ENCODE data around the gene TMPRSS9. TPM values are rescaled to one million over a fixed set of nuclear protein-coding genes. Genes with fewer than 3 reads are reported as not detected.

Gene TMPRSS9
- total and polyA plus RNA-seq, 4 experiments from 2014 or later, result not detected

DNA sequence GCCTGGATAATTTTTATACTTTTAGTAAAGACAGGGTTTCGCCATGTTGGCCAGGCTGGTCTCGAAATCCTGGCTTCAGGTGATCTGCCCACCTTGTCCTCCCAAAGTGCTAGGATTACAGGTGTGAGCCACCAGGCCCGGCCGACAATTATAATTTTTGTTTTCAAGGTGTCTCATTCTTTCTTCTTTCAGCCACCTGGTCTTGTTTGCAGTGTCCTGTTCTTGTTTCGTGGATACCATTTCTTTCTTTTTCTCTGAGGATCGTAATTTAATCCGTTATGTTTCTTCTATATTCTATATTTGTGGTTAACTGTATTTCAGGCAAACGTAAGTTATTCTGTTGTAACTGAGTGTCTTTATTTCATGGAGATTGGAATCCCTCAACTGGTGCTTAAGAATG, 51.6 kb downstream of the TMPRSS9 start:
- peaks cover 4 to 6% of the 10 kb centered on the region in 2 donors for H3K27me3 Mint-ChIP-seq
- no peaks in the 10 kb centered on the region for H3K9me3 ChIP-seq (ENCODE audit: control insufficient read depth in 1 of 2, low read length in 2 of 2)
- POLR2A ChIA-PET (ENCODE audit: partially characterized antibody), result no interaction called here
- H3K27me3 ChIP-seq (ENCODE audit: insufficient read depth, low read length), result no peaks in the 10 kb centered on the region
- peaks cover 0 to 2% (median 0%) of the 10 kb centered on the region in 4 donors for H3K4me1 Mint-ChIP-seq
- H3K9me3 Mint-ChIP-seq, result no peaks in the 10 kb centered on the region
- no peak overlapping the region for H3K4me3 ChIP-seq (ENCODE audit: low read length in 2 of 2)
- no peaks in the 10 kb centered on the region for H3K36me3 Mint-ChIP-seq
- no peaks in the 10 kb centered on the region for H3K4me1 ChIP-seq (ENCODE audit: insufficient read depth, low read length)
- H3K27ac Mint-ChIP-seq, result no peak overlapping the region
- DNase-seq, result no peak
- no peak overlapping the region for H3K4me3 Mint-ChIP-seq
- H3K27ac ChIP-seq (ENCODE audit: low read depth, low read length), result no peak overlapping the region
- intact Hi-C loops (cut with micrococcal nuclease), result no loop called here
- no peaks in the 10 kb centered on the region for H3K36me3 ChIP-seq (ENCODE audit: insufficient read depth, low read length)
- CTCF ChIA-PET (ENCODE audit: partially characterized antibody), result no interaction called here

DNA sequence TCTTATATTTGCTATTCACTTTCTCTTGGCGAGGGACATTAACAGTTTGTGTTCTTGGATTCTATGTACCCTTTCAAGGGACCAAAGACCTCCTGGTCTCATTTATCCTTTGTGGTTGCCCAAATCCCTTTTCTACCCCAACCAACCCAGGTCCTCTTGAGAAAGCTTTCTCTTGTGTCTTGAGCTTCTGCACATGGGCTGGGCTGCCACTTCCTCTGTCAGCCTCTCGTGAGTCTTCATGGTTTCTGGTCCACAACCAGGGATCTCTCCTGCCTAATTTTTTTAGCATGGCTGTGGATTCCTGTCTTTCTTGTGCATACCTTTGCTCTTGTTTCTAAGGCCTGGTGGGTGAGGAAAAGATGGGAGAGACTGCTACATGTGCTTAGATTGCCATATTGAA, 52.4 kb downstream of the TMPRSS9 start:
- Histone ChIP-seq H3K9me3 (ENCODE audit: control insufficient read depth in 1 of 2, low read length in 2 of 2) (no peaks in the 10 kb centered on the region), H3K4me3 (ENCODE audit: low read length in 2 of 2) (no peak overlapping the region), H3K27ac (ENCODE audit: low read depth, low read length) (no peak overlapping the region), H3K36me3 (ENCODE audit: insufficient read depth, low read length) (no peaks in the 10 kb centered on the region), H3K27me3 (ENCODE audit: insufficient read depth, low read length) (no peaks in the 10 kb centered on the region), H3K4me1 (ENCODE audit: insufficient read depth, low read length) (no peaks in the 10 kb centered on the region)
- H3K4me3 Mint-ChIP-seq, result no peak overlapping the region
- H3K27me3 Mint-ChIP-seq, result peaks cover 4 to 6% of the 10 kb centered on the region in 2 donors
- H3K4me1 Mint-ChIP-seq, result peaks cover 0 to 2% (median 0%) of the 10 kb centered on the region in 4 donors
- no peaks in the 10 kb centered on the region for H3K36me3 Mint-ChIP-seq
- intact Hi-C loops (cut with micrococcal nuclease), result no loop called here
- no peak for DNase-seq
- no peaks in the 10 kb centered on the region for H3K9me3 Mint-ChIP-seq
- no peak overlapping the region for H3K27ac Mint-ChIP-seq
- POLR2A ChIA-PET (ENCODE audit: partially characterized antibody), result interaction anchor here (1.5 kb wide), 1 partner anchor 15 kb away, joined by 5 read pairs; the partner anchor contains the start of gene TIMM13
- CTCF ChIA-PET (ENCODE audit: partially characterized antibody), result no interaction called here

DNA sequence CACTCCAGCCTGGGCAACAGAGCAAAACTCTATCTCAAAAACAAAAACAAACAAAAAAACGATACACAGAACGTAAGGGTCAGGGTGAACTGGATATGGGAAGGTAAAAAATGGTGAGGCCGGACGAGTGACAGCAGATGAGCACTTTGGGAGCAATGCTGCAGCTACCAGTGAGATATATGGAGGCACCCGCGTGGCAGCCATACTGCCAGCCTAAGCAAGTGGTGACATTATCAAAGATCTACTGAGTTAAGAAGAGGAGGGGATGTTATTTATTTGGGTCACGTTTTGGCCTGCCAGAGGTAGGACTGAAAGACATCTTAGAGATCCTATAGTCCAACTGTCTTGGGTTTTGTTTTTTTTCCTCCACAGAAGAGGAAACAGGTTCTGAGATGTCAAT, 53.1 kb downstream of the TMPRSS9 start:
- Histone ChIP-seq H3K27me3 (ENCODE audit: insufficient read depth, low read length) (no peaks in the 10 kb centered on the region), H3K4me1 (ENCODE audit: insufficient read depth, low read length) (no peaks in the 10 kb centered on the region), H3K27ac (ENCODE audit: low read depth, low read length) (no peak overlapping the region), H3K36me3 (ENCODE audit: insufficient read depth, low read length) (no peaks in the 10 kb centered on the region), H3K4me3 (ENCODE audit: low read length in 2 of 2) (no peak overlapping the region), H3K9me3 (ENCODE audit: control insufficient read depth in 1 of 2, low read length in 2 of 2) (no peaks in the 10 kb centered on the region)
- CTCF ChIA-PET (ENCODE audit: partially characterized antibody), result no interaction called here
- POLR2A ChIA-PET (ENCODE audit: partially characterized antibody), result interaction anchor here (0.6 to 1.5 kb wide), 2 partner anchors 14 to 417 kb away, joined by 3 to 5 read pairs; partner anchors contain the start of gene TIMM13
- H3K9me3 Mint-ChIP-seq, result no peaks in the 10 kb centered on the region
- peaks cover 0 to 5% of the 10 kb centered on the region in 2 donors for H3K36me3 Mint-ChIP-seq
- peaks cover 0 to 2% (median 0%) of the 10 kb centered on the region in 4 donors for H3K4me1 Mint-ChIP-seq
- H3K4me3 Mint-ChIP-seq, result no peak overlapping the region
- H3K27ac Mint-ChIP-seq, result no peak overlapping the region
- intact Hi-C loops (cut with micrococcal nuclease), result no loop called here
- H3K27me3 Mint-ChIP-seq, result peaks cover 4 to 6% of the 10 kb centered on the region in 2 donors
- DNase-seq, result no peak

DNA sequence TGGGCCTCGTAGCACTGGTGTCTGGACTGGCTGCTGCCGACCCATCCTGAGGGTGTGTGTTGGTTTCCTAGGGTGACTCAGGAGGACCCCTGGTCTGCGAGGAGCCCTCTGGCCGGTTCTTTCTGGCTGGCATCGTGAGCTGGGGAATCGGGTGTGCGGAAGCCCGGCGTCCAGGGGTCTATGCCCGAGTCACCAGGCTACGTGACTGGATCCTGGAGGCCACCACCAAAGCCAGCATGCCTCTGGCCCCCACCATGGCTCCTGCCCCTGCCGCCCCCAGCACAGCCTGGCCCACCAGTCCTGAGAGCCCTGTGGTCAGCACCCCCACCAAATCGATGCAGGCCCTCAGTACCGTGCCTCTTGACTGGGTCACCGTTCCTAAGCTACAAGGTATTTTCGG, 53.6 kb downstream of the TMPRSS9 start:
- peaks cover 4 to 6% of the 10 kb centered on the region in 2 donors for H3K27me3 Mint-ChIP-seq
- H3K27ac ChIP-seq (ENCODE audit: low read depth, low read length), result no peak overlapping the region
- H3K4me3 Mint-ChIP-seq, result no peak overlapping the region
- ChIA-PET POLR2A (ENCODE audit: partially characterized antibody) (interaction anchor here (0.6 to 1.5 kb wide), 2 partner anchors 14 to 418 kb away, joined by 3 to 5 read pairs; partner anchors contain the start of gene TIMM13), CTCF (ENCODE audit: partially characterized antibody) (no interaction called here)
- H3K4me3 ChIP-seq (ENCODE audit: low read length in 2 of 2), result no peak overlapping the region
- peaks cover 0 to 5% of the 10 kb centered on the region in 2 donors for H3K36me3 Mint-ChIP-seq
- no peaks in the 10 kb centered on the region for H3K27me3 ChIP-seq (ENCODE audit: insufficient read depth, low read length)
- no peak overlapping the region for H3K27ac Mint-ChIP-seq
- intact Hi-C loops (cut with micrococcal nuclease), result no loop called here
- no peaks in the 10 kb centered on the region for H3K36me3 ChIP-seq (ENCODE audit: insufficient read depth, low read length)
- no peak for DNase-seq
- H3K4me1 ChIP-seq (ENCODE audit: insufficient read depth, low read length), result no peaks in the 10 kb centered on the region
- no peaks in the 10 kb centered on the region for H3K9me3 ChIP-seq (ENCODE audit: control insufficient read depth in 1 of 2, low read length in 2 of 2)
- H3K9me3 Mint-ChIP-seq, result no peaks in the 10 kb centered on the region
- H3K4me1 Mint-ChIP-seq, result peaks cover 0 to 2% (median 0%) of the 10 kb centered on the region in 4 donors

DNA sequence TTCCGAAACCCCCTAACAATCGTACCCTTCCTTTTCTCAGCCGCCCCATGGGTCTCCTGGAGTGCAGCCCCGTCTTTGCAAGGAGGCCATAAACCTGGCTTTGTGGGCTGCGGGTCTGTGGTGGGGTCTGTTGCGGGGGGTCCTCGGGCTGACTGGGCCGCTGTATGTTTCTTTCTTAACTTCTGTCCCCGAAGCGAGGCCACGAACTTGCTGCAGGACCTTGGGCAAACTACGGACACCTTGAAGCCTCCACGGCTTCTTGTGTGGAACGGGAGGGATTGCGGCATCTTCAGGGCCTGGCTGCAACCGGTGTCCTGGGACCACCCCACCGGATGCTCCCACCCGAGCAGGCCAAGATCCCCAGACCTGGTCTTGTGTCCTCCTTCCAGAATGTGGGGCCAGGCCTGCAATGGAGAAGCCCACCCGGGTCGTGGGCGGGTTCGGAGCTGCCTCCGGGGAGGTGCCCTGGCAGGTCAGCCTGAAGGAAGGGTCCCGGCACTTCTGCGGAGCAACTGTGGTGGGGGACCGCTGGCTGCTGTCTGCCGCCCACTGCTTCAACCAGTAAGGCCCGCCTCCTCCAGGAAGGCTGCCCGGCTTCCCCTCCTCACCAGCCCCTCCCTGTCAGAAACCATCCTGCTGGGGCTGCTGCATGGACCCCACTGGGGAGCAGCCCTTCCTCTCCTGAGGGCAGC, 55.4 kb downstream of the TMPRSS9 start:
- Mint-ChIP-seq H3K27ac (no peak overlapping the region), H3K4me3 (no peak overlapping the region), H3K36me3 (peaks cover 0 to 5% of the 10 kb centered on the region in 2 donors), H3K27me3 (peaks cover 3 to 4% of the 10 kb centered on the region in 2 donors), H3K4me1 (peaks cover 0 to 2% (median 0%) of the 10 kb centered on the region in 4 donors), H3K9me3 (no peaks in the 10 kb centered on the region)
- Histone ChIP-seq H3K4me1 (ENCODE audit: insufficient read depth, low read length) (no peaks in the 10 kb centered on the region), H3K27ac (ENCODE audit: low read depth, low read length) (no peak overlapping the region), H3K27me3 (ENCODE audit: insufficient read depth, low read length) (no peaks in the 10 kb centered on the region), H3K36me3 (ENCODE audit: insufficient read depth, low read length) (no peaks in the 10 kb centered on the region), H3K9me3 (ENCODE audit: control insufficient read depth in 1 of 2, low read length in 2 of 2) (no peaks in the 10 kb centered on the region), H3K4me3 (ENCODE audit: low read length in 2 of 2) (no peak overlapping the region)
- intact Hi-C loops (cut with micrococcal nuclease), result no loop called here
- ChIA-PET CTCF (ENCODE audit: partially characterized antibody) (no interaction called here), POLR2A (ENCODE audit: partially characterized antibody) (no interaction called here)
- no peak for DNase-seq

DNA sequence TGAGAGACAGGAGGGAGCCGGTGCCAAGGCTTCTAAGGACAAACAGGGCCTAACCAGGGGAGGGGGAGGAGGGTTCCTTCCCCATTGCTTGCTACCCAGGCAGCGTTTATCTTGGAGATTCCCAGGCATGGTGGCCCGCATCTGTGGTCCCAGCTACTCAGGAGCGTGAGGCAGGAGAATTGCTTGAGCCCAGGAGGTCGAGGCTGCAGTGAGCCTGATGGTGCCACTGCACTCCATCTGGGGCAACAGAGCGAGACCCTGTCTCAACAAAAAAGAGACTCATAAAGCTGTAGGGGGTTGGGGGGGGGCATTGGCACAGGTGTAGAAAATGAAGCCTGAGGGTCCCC, 55.9 kb downstream of the TMPRSS9 start:
- Mint-ChIP-seq H3K27ac (no peak overlapping the region), H3K4me1 (peaks cover 0 to 2% (median 0%) of the 10 kb centered on the region in 4 donors), H3K9me3 (no peaks in the 10 kb centered on the region), H3K36me3 (peaks cover 0 to 5% of the 10 kb centered on the region in 2 donors), H3K4me3 (no peak overlapping the region), H3K27me3 (peaks cover 0 to 3% of the 10 kb centered on the region in 2 donors)
- Histone ChIP-seq H3K9me3 (ENCODE audit: control insufficient read depth in 1 of 2, low read length in 2 of 2) (no peaks in the 10 kb centered on the region), H3K4me3 (ENCODE audit: low read length in 2 of 2) (no peak overlapping the region), H3K27me3 (ENCODE audit: insufficient read depth, low read length) (no peaks in the 10 kb centered on the region), H3K27ac (ENCODE audit: low read depth, low read length) (no peak overlapping the region), H3K4me1 (ENCODE audit: insufficient read depth, low read length) (no peaks in the 10 kb centered on the region), H3K36me3 (ENCODE audit: insufficient read depth, low read length) (no peaks in the 10 kb centered on the region)
- CTCF ChIA-PET (ENCODE audit: partially characterized antibody), result no interaction called here
- POLR2A ChIA-PET (ENCODE audit: partially characterized antibody), result no interaction called here
- no peak for DNase-seq
- intact Hi-C loops (cut with micrococcal nuclease), result no loop called here

DNA sequence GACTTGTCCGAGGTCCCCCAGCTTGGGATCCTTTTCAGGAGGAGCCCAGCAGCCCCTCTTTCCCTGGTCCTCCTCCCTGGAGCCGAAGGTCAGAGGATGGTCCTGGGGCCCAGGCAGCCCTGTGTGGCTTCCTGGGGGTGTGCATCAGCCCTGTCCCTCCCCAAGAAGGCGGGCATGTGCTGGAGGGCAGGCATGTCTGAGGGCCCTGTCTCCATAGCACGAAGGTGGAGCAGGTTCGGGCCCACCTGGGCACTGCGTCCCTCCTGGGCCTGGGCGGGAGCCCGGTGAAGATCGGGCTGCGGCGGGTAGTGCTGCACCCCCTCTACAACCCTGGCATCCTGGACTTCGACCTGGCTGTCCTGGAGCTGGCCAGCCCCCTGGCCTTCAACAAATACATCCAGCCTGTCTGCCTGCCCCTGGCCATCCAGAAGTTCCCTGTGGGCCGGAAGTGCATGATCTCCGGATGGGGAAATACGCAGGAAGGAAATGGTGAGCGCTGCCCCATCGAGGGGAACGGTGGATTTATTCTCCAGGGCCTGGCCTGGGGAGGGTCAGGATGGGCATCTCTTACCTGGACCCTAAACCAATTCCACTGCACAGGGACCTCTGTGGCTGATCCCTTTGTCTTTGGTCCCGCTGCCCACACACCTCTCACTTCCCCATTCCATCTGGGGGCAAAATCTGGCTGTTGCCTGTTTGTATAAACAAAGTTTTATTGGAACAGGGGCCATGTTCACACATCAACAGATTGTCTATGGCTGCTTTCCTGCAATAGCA, 56.4 kb downstream of the TMPRSS9 start:
- intact Hi-C loops (cut with micrococcal nuclease), result no loop called here
- Histone ChIP-seq H3K9me3 (ENCODE audit: control insufficient read depth in 1 of 2, low read length in 2 of 2) (no peaks in the 10 kb centered on the region), H3K27ac (ENCODE audit: low read depth, low read length) (no peak overlapping the region), H3K4me3 (ENCODE audit: low read length in 2 of 2) (no peak overlapping the region), H3K4me1 (ENCODE audit: insufficient read depth, low read length) (no peaks in the 10 kb centered on the region), H3K36me3 (ENCODE audit: insufficient read depth, low read length) (no peaks in the 10 kb centered on the region), H3K27me3 (ENCODE audit: insufficient read depth, low read length) (no peaks in the 10 kb centered on the region)
- Mint-ChIP-seq H3K27ac (no peak overlapping the region), H3K36me3 (peaks cover 0 to 5% of the 10 kb centered on the region in 2 donors), H3K4me1 (peaks cover 0 to 2% (median 0%) of the 10 kb centered on the region in 4 donors), H3K9me3 (no peaks in the 10 kb centered on the region), H3K27me3 (peaks cover 0 to 3% of the 10 kb centered on the region in 2 donors), H3K4me3 (no peak overlapping the region)
- CTCF ChIA-PET (ENCODE audit: partially characterized antibody), result no interaction called here
- DNase-seq, result no peak
- POLR2A ChIA-PET (ENCODE audit: partially characterized antibody), result no interaction called here

All from CD4-positive, alpha-beta memory T cell (primary cell).